Fibroblast of pulmonary artery (primary cell): ENCODE data around the gene LHFPL6.
A peak's percentile ranks its signal among the peaks of the same experiment; 100 is the strongest.

Experiments
- DNase-seq: peaks from one replicate; pipeline ENCODE4 v3.0.0-alpha.2; 2010; ENCODE audit warnings: low read depth
- H3K4me3 ChIP-seq: replicated peaks from 2 replicates; pipeline ENCODE4 v1.5.1; 2011; ENCODE audit warnings: low read depth, mild to moderate bottlenecking, control low read depth, low read length, moderate library complexity
- CTCF ChIP-seq: IDR thresholded peaks from 2 replicates; pipeline ENCODE4 v1.5.1; 2011; ENCODE audit warnings: mild to moderate bottlenecking, control low read depth, low read length, inconsistent platforms; ENCODE audit errors: missing control alignments

The LHFPL6 gene

GRCh38 chr13:39484506-39485313 is 118.3 kb downstream of the LHFPL6 start:
- peak; percentile 70 for DNase-seq
- TF ChIP-seq CTCF = no peak
- no peak overlapping the region for H3K4me3 ChIP-seq

GRCh38 chr13:39483326-39483725 is 119.7 kb downstream of the LHFPL6 start:
- TF ChIP-seq CTCF = no peak
- H3K4me3 ChIP-seq = no peak overlapping the region
- no peak for DNase-seq

GRCh38 chr13:39481491-39481890 is 121.5 kb downstream of the LHFPL6 start:
- no peak overlapping the region for H3K4me3 ChIP-seq
- no peak for TF ChIP-seq CTCF
- peak; percentile 23 for DNase-seq

- H3K4me3 ChIP-seq = no peak overlapping the region
- no peak for TF ChIP-seq CTCF
- DNase-seq = no peak
These were observed 128.4 kb downstream of the LHFPL6 start for GRCh38 chr13:39474600-39474999.

- TF ChIP-seq CTCF = no peak
- DNase-seq = no peak
- no peak overlapping the region for H3K4me3 ChIP-seq
These were observed 133.3 kb downstream of the LHFPL6 start for GRCh38 chr13:39469676-39470075.

- no peak overlapping the region for H3K4me3 ChIP-seq
- DNase-seq = no peak
- TF ChIP-seq CTCF = no peak
These were observed 134.7 kb downstream of the LHFPL6 start for GRCh38 chr13:39468306-39468705.

- DNase-seq = no peak
- TF ChIP-seq CTCF = no peak
- H3K4me3 ChIP-seq = no peak overlapping the region
These were observed 139.4 kb downstream of the LHFPL6 start for GRCh38 chr13:39463611-39464010.
